HepG2 (cell line): Measurements from ENCODE around the gene CACNA1G. TPM values are rescaled to one million over a fixed set of nuclear protein-coding genes. Genes with fewer than 3 reads are reported as not detected.

Experiments used
- ATRX ChIP-seq: sonication (generic); formaldehyde crosslinking; IDR thresholded peaks from 2 replicates; pipeline ENCODE4 v1.4.0; 2020; ENCODE audit warnings: missing genetic modification reagents, borderline replicate concordance
- CENPT ChIP-seq: sonication (generic); formaldehyde crosslinking; IDR thresholded peaks from 2 replicates; pipeline ENCODE4 v1.8.0; 2022; ENCODE audit warnings: low read depth, mild to moderate bottlenecking, moderate library complexity, missing genetic modification reagents
- EZH2 ChIP-seq: conservative IDR thresholded peaks from 2 replicates; pipeline ENCODE4 v1.6.1; 2012; ENCODE audit warnings: mild to moderate bottlenecking, low read depth, low read length, moderate library complexity
- KAT8 ChIP-seq: IDR thresholded peaks from 2 replicates; pipeline ENCODE4 v1.6.1; 2016; ENCODE audit warnings: missing genetic modification reagents, missing compliant biosample characterization
- KLF9 ChIP-seq: IDR thresholded peaks from 2 replicates; pipeline ENCODE4 v1.6.1; 2016; ENCODE audit warnings: low read depth
- RFX1 ChIP-seq: fragments of 450-650 bp; IDR thresholded peaks from 2 replicates; pipeline ENCODE4 v1.6.1; 2017
- ZNF282 ChIP-seq: fragments of 450-650 bp; IDR thresholded peaks from 2 replicates; pipeline ENCODE4 v1.6.1; 2018; ENCODE audit not compliant: partially characterized antibody
- ZNF496 ChIP-seq: sonication (generic); formaldehyde crosslinking; IDR thresholded peaks from 2 replicates; pipeline ENCODE4 v1.8.1; 2023; ENCODE audit warnings: mild to moderate bottlenecking, moderate library complexity, missing genetic modification reagents; ENCODE audit not compliant: insufficient replicate concordance
- ZNF720 ChIP-seq: sonication (generic); formaldehyde crosslinking; IDR thresholded peaks from 2 replicates; pipeline ENCODE4 v1.4.0; 2020; ENCODE audit warnings: missing genetic modification reagents
- ZNF749 ChIP-seq: sonication (generic); formaldehyde crosslinking; IDR thresholded peaks from 2 replicates; pipeline ENCODE4 v1.8.0; 2022; ENCODE audit warnings: mild to moderate bottlenecking, missing genetic modification reagents, moderate library complexity, borderline replicate concordance
- polyA plus RNA-seq, 8 experiments: library from polyadenylated mRNA; depleted of rRNA in 3 of 8; stranded (reverse) in 7 of 8; unstranded in 1 of 8; fragments of >200 nt; fragmentation: Illumina TruSeq in 4 of 8; extraction: Trizol in 4 of 8; gene quantifications; 2 replicates each; pipeline versions ENCODE4 v1.2.1 to v1.2.3, GENCODE V29; 2011 to 2016; ENCODE audit warnings: low read depth in 4 of 8, missing spikeins in 1 of 8, mixed read lengths in 1 of 8; ENCODE audit not compliant: insufficient read depth in 1 of 8
- total RNA-seq, 5 experiments: library from RNA; depleted of rRNA; stranded (reverse); fragments of >200 nt; fragmentation: Illumina TruSeq; extraction: Trizol; gene quantifications; 2 replicates each; pipeline ENCODE4 v1.2.3, GENCODE V29; 2016; ENCODE audit warnings: low read depth in 1 of 5
- TF ChIP-seq, protein P1 (sequence below): IDR thresholded peaks from 2 replicates; pipeline ENCODE4 v1.6.1; 2016; ENCODE audit warnings: mild to moderate bottlenecking, missing biosample characterization, missing genetic modification reagents
- TF ChIP-seq, protein P2 (sequence below): sonication (generic); formaldehyde crosslinking; IDR thresholded peaks from 2 replicates; pipeline ENCODE4 v1.8.1; 2023; ENCODE audit warnings: missing genetic modification reagents, mild to moderate bottlenecking, borderline replicate concordance
- TF ChIP-seq, protein P3 (sequence below): sonication (generic); formaldehyde crosslinking; IDR thresholded peaks from 2 replicates; pipeline ENCODE4 v1.5.0; 2020; ENCODE audit warnings: mild to moderate bottlenecking, missing genetic modification reagents, borderline replicate concordance
- TF ChIP-seq, protein P4 (sequence below): sonication (generic); formaldehyde crosslinking; IDR thresholded peaks from 2 replicates; pipeline ENCODE4 v1.9.0; 2021; ENCODE audit warnings: missing genetic modification reagents, borderline replicate concordance

The CACNA1G gene
- total and polyA plus RNA-seq, 2 of the 13 experiments (the other 11 are each of a cell fraction or from before 2014, with no cell fraction given) = 0.02 TPM; not detected in 1

DNA sequence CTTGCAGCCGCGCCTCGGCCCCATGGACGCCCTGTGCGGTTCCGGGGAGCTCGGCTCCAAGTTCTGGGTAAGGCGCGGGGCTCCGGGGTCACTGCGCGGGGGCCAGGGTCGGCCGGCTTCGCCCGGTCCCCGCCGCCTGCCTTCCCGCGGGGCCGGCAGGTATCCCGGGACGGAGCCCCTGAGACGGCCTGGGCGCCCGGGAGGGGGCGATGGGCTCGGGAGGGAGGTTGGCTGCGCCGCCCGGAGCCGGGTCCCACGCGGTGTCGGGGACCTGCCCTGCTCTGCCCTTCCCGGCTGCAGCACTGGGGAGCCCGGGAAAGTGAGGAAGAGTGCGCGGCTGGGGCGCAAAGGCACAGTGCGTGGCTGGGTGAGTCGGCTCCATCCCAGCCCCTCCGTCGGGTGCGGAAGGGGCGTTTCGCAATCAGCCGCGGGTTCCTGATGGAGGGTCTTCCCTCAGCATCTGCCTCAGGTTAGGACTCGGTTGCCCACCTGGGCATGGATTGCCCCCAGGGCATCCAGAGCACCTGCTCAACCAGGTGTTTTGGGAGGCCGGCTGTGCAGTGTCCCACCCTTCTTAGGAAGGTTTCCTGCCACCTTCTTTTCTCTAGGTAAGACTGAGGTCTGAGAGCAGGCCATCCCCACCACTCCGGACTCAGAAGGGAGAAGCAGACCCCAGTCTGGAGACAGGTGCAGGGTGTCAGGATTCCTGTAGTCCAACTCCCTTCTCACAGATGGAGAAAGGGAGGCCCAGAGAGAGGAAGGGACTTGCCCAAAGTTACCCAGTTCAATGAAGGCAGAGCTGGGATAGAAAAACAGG lies 74.6 kb downstream of the CACNA1G start (continued):
- TF ChIP-seq, protein P1, sequence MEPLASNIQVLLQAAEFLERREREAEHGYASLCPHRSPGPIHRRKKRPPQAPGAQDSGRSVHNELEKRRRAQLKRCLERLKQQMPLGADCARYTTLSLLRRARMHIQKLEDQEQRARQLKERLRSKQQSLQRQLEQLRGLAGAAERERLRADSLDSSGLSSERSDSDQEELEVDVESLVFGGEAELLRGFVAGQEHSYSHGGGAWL (CRISPR knock-in tag) = no peak
- TF ChIP-seq, protein P2, sequence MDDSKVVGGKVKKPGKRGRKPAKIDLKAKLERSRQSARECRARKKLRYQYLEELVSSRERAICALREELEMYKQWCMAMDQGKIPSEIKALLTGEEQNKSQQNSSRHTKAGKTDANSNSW (CRISPR knock-in tag) = no peak; the same call in 1 of the 2 replicates
- TF ChIP-seq CENPT (CRISPR knock-in tag) (no peak), ZNF749 (peak; percentile 80; the same call in 1 of the 2 replicates), EZH2 (no peak), ATRX (no peak), RFX1 (no peak), KAT8 (no peak), ZNF282 (no peak), KLF9 (no peak), ZNF720 (no peak), ZNF496 (CRISPR knock-in tag) (no peak)
- TF ChIP-seq, protein P3, sequence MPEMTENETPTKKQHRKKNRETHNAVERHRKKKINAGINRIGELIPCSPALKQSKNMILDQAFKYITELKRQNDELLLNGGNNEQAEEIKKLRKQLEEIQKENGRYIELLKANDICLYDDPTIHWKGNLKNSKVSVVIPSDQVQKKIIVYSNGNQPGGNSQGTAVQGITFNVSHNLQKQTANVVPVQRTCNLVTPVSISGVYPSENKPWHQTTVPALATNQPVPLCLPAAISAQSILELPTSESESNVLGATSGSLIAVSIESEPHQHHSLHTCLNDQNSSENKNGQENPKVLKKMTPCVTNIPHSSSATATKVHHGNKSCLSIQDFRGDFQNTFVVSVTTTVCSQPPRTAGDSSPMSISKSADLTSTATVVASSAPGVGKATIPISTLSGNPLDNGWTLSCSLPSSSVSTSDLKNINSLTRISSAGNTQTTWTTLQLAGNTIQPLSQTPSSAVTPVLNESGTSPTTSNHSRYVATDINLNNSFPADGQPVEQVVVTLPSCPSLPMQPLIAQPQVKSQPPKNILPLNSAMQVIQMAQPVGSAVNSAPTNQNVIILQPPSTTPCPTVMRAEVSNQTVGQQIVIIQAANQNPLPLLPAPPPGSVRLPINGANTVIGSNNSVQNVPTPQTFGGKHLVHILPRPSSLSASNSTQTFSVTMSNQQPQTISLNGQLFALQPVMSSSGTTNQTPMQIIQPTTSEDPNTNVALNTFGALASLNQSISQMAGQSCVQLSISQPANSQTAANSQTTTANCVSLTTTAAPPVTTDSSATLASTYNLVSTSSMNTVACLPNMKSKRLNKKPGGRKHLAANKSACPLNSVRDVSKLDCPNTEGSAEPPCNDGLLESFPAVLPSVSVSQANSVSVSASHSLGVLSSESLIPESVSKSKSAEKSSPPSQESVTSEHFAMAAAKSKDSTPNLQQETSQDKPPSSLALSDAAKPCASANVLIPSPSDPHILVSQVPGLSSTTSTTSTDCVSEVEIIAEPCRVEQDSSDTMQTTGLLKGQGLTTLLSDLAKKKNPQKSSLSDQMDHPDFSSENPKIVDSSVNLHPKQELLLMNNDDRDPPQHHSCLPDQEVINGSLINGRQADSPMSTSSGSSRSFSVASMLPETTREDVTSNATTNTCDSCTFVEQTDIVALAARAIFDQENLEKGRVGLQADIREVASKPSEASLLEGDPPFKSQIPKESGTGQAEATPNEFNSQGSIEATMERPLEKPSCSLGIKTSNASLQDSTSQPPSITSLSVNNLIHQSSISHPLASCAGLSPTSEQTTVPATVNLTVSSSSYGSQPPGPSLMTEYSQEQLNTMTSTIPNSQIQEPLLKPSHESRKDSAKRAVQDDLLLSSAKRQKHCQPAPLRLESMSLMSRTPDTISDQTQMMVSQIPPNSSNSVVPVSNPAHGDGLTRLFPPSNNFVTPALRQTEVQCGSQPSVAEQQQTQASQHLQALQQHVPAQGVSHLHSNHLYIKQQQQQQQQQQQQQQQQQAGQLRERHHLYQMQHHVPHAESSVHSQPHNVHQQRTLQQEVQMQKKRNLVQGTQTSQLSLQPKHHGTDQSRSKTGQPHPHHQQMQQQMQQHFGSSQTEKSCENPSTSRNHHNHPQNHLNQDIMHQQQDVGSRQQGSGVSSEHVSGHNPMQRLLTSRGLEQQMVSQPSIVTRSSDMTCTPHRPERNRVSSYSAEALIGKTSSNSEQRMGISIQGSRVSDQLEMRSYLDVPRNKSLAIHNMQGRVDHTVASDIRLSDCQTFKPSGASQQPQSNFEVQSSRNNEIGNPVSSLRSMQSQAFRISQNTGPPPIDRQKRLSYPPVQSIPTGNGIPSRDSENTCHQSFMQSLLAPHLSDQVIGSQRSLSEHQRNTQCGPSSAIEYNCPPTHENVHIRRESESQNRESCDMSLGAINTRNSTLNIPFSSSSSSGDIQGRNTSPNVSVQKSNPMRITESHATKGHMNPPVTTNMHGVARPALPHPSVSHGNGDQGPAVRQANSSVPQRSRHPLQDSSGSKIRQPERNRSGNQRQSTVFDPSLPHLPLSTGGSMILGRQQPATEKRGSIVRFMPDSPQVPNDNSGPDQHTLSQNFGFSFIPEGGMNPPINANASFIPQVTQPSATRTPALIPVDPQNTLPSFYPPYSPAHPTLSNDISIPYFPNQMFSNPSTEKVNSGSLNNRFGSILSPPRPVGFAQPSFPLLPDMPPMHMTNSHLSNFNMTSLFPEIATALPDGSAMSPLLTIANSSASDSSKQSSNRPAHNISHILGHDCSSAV (CRISPR knock-in tag) = no peak
- TF ChIP-seq, protein P4, sequence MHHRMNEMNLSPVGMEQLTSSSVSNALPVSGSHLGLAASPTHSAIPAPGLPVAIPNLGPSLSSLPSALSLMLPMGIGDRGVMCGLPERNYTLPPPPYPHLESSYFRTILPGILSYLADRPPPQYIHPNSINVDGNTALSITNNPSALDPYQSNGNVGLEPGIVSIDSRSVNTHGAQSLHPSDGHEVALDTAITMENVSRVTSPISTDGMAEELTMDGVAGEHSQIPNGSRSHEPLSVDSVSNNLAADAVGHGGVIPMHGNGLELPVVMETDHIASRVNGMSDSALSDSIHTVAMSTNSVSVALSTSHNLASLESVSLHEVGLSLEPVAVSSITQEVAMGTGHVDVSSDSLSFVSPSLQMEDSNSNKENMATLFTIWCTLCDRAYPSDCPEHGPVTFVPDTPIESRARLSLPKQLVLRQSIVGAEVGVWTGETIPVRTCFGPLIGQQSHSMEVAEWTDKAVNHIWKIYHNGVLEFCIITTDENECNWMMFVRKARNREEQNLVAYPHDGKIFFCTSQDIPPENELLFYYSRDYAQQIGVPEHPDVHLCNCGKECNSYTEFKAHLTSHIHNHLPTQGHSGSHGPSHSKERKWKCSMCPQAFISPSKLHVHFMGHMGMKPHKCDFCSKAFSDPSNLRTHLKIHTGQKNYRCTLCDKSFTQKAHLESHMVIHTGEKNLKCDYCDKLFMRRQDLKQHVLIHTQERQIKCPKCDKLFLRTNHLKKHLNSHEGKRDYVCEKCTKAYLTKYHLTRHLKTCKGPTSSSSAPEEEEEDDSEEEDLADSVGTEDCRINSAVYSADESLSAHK = no peak
